ENCODE measurements around the gene NID1.

NID1 gene

DNA sequence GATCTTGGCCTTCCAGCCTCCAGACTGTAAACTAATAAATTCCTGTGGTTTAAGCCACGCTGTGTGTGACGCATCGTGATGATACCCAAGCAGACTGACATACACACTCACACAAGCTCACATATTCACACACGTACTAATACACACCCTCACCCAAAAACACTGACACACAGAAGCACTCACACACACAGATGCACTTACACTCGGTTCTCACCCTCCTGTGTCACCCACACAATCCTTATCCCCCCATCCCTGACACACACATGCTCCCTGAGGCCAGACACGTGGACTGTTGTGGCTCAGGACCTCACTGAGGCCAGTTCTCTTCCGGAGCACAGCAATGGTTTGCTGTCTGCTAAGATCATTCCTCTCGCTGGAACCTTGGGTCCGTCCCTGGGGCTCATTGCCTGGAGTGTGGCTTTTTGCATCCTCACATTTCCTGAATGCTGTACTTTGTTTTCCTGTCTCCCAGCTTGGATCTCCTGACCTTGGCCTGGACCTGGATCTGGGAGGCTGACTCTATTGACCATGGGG lies 121.2 kb downstream of the NID1 start:
- DNase-seq, result peak; percentile 97
- peak overlapping the region; percentile 89 for H3K27ac ChIP-seq
- H3K36me3 ChIP-seq (replicated peaks), result no peaks in the 10 kb centered on the region
- no peaks in the 10 kb centered on the region for H3K27me3 ChIP-seq (replicated peaks)
- TF ChIP-seq, protein P1, sequence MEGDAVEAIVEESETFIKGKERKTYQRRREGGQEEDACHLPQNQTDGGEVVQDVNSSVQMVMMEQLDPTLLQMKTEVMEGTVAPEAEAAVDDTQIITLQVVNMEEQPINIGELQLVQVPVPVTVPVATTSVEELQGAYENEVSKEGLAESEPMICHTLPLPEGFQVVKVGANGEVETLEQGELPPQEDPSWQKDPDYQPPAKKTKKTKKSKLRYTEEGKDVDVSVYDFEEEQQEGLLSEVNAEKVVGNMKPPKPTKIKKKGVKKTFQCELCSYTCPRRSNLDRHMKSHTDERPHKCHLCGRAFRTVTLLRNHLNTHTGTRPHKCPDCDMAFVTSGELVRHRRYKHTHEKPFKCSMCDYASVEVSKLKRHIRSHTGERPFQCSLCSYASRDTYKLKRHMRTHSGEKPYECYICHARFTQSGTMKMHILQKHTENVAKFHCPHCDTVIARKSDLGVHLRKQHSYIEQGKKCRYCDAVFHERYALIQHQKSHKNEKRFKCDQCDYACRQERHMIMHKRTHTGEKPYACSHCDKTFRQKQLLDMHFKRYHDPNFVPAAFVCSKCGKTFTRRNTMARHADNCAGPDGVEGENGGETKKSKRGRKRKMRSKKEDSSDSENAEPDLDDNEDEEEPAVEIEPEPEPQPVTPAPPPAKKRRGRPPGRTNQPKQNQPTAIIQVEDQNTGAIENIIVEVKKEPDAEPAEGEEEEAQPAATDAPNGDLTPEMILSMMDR (IDR thresholded peaks at IDR 0.05; ENCODE audit: low read depth, low read length, missing control alignments), result no peak
- H3K4me3 ChIP-seq (ENCODE audit: low read depth, low read length), result no peak overlapping the region
- in situ Hi-C loops (cut with HindIII; ENCODE audit: low pct_ligation_motif_present, low sequenced_read_pairs), result no loop called here

DNA sequence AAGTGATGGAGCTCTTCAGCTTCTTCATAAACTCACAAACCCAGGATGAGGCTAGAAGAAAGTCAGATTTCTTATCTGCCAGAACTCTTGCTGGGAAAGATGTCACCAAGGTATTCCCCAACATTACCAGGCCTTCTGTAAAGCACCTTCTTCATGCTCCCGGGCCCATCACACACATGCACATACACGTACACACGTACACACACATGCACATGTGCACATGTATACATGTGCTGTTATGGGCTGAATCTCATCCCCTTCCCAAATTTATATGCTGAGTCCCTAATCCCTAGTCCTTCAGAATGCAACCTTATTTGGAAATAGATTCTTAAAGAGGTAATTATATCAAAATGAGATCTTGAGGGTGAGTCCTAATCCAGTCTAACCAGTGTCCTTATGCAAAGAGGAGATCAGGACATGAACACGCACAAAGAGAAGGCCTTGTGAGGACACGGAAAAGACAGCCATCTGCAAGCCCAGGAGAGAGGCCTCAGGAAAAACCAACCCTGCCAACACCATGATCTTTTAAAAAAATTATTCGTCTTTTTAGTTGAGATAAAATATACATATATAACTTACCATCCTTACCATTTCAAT lies 121.8 kb downstream of the NID1 start:
- Histone ChIP-seq H3K4me3 (ENCODE audit: low read depth, low read length) (no peak overlapping the region), H3K27ac (peak overlapping the region; percentile 89), H3K27me3 (replicated peaks) (no peaks in the 10 kb centered on the region), H3K36me3 (replicated peaks) (no peaks in the 10 kb centered on the region)
- DNase-seq, result no peak
- in situ Hi-C loops (cut with HindIII; ENCODE audit: low pct_ligation_motif_present, low sequenced_read_pairs), result no loop called here
- TF ChIP-seq, protein P1 (IDR thresholded peaks at IDR 0.05; ENCODE audit: low read depth, low read length, missing control alignments), result no peak

DNA sequence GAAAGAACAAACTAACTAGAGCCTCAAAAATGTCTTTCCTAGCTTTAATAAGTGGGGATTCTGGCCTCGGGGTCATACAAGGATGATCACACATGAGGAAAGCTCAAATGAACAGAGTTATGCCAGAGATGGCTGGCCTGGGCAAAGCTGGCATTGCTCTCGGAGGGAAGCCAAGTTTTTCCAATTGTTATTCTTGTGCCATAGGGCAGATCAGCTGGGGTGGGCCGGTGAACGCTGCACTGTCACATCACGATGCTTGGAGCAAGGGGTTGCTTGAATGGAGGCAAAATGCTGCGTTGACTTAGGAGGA lies 122.3 kb downstream of the NID1 start:
- DNase-seq, result no peak
- no peak overlapping the region for H3K4me3 ChIP-seq (ENCODE audit: low read depth, low read length)
- H3K27ac ChIP-seq, result no peak overlapping the region
- in situ Hi-C loops (cut with HindIII; ENCODE audit: low pct_ligation_motif_present, low sequenced_read_pairs), result no loop called here
- no peaks in the 10 kb centered on the region for H3K27me3 ChIP-seq (replicated peaks)
- H3K36me3 ChIP-seq (replicated peaks), result no peaks in the 10 kb centered on the region
- TF ChIP-seq, protein P1 (IDR thresholded peaks at IDR 0.05; ENCODE audit: low read depth, low read length, missing control alignments), result no peak

DNA sequence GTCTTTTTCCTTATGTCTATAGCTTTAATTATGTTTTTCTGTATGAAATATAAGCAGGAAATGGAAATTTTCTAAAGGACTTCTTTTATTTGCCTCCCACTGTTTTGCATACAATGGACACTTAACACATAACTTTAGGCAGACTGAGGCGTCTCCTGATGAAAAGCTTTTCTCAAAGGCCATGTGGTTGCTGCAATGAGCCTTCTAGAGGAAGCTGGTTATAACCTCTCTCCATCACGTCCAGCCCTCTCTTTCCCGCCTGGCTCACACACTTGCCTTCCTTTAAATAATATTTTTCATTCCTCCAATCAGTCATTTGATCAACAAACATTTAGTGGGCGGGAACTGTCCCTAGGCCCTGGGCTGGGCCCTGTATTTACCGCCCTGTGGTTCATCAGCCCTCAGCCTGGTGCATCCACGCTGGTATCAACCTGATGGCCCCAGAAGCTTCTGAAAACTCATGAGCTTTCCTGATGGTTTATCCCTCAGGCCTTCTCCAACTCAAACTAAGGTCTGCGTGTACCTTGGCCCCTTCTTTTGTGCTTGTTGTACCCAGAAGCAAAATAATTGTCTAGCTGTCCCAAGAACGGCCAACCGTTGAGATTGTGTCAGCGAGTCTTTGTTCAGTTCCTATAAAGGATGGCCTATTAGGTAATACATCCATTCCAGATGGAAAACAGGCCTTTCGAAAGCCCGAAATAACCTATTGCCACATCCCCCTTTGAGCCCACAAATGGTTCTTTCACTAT lies 122.8 kb downstream of the NID1 start:
- Histone ChIP-seq H3K27ac (no peak overlapping the region), H3K27me3 (replicated peaks) (no peaks in the 10 kb centered on the region), H3K36me3 (replicated peaks) (no peaks in the 10 kb centered on the region), H3K4me3 (ENCODE audit: low read depth, low read length) (no peak overlapping the region)
- in situ Hi-C loops (cut with HindIII; ENCODE audit: low pct_ligation_motif_present, low sequenced_read_pairs), result no loop called here
- TF ChIP-seq, protein P1 (IDR thresholded peaks at IDR 0.05; ENCODE audit: low read depth, low read length, missing control alignments), result no peak
- no peak for DNase-seq

DNA sequence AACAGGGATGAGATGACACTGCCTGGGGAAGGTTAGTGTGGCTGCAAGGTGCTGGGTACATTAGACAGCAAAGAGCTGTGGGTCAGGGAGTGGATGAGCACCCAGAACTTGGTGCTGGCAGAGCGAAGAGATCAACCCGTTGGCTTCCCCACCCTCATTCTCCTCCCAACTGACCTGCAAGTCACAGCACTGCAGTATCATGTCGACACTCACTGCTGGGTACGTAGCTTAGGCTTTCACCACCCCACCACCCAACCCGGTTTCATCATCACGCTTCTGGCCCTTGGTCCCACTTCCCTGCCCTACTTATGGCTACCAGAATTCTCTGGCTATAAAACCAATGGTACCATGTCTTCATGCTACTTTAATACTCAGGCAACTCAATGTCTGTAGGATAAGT lies 124.6 kb downstream of the NID1 start:
- no peak overlapping the region for H3K4me3 ChIP-seq (ENCODE audit: low read depth, low read length)
- TF ChIP-seq, protein P1 (IDR thresholded peaks at IDR 0.05; ENCODE audit: low read depth, low read length, missing control alignments), result no peak
- no peaks in the 10 kb centered on the region for H3K36me3 ChIP-seq (replicated peaks)
- H3K27me3 ChIP-seq (replicated peaks), result no peaks in the 10 kb centered on the region
- no peak for DNase-seq
- no peak overlapping the region for H3K27ac ChIP-seq
- in situ Hi-C loops (cut with HindIII; ENCODE audit: low pct_ligation_motif_present, low sequenced_read_pairs), result no loop called here

DNA sequence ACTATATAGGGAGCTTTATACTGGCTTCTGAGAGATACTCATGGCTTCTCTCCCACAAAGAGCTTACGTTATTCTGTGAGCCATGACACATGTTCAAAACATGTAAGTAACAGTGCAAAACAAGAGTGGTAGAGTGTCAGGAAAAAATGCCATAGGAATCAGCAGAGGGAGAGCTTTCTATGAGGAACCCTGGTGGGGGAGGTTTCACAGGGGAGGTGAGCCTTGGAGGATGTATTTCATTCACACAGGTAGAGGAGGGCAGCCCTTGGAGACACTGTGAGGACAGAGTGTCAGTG lies 125.5 kb downstream of the NID1 start:
- no peaks in the 10 kb centered on the region for H3K36me3 ChIP-seq (replicated peaks)
- in situ Hi-C loops (cut with HindIII; ENCODE audit: low pct_ligation_motif_present, low sequenced_read_pairs), result no loop called here
- no peaks in the 10 kb centered on the region for H3K27me3 ChIP-seq (replicated peaks)
- TF ChIP-seq, protein P1 (IDR thresholded peaks at IDR 0.05; ENCODE audit: low read depth, low read length, missing control alignments), result no peak
- no peak for DNase-seq
- H3K4me3 ChIP-seq (ENCODE audit: low read depth, low read length), result no peak overlapping the region
- no peak overlapping the region for H3K27ac ChIP-seq

All from brain microvascular endothelial cell (primary cell).